Neural cell (in vitro differentiated cells): ENCODE measurements around the gene CEACAM7. TPM values are rescaled to one million over a fixed set of nuclear protein-coding genes. Genes with fewer than 3 reads are reported as not detected.

Experiments
- H2AFZ ChIP-seq: fragments of 200-600, 300-800 bp; sonication (generic), shearing (Covaris generic); 2 replicates; pipeline ENCODE4 v1.6.0; 2014; ENCODE audit warnings: low read depth, mild to moderate bottlenecking, antibody characterized with exemption, low read length, moderate library complexity
- H3F3A ChIP-seq: fragments of 200-600 bp; shearing (Covaris generic); 2 replicates; pipeline ENCODE4 v1.6.1; 2016; ENCODE audit warnings: mild to moderate bottlenecking, moderate library complexity, mixed read lengths, antibody characterized with exemption, low read length; ENCODE audit not compliant: insufficient read depth, poor library complexity, severe bottlenecking
- H3K27ac ChIP-seq: fragments of 200-600, 300-800 bp; sonication (generic), shearing (Covaris generic); 2 replicates; pipeline ENCODE4 v1.5.1; 2014; ENCODE audit warnings: mild to moderate bottlenecking, low read length, moderate library complexity
- H3K27me3 ChIP-seq: fragments of 300-800, 200-600 bp; sonication (generic), shearing (Covaris generic); 2 replicates; pipeline ENCODE4 v1.6.0; 2014; ENCODE audit warnings: mild to moderate bottlenecking, low read depth, low read length, moderate library complexity; ENCODE audit not compliant: insufficient read depth
- H3K36me3 ChIP-seq: fragments of 300-800, 200-600 bp; sonication (generic), shearing (Covaris generic); 2 replicates; pipeline ENCODE4 v1.5.1; 2014; ENCODE audit warnings: mild to moderate bottlenecking, antibody characterized with exemption, low read length, moderate library complexity; ENCODE audit not compliant: insufficient read depth
- H3K4me2 ChIP-seq: fragments of 300-800, 200-600 bp; sonication (generic), shearing (Covaris generic); 2 replicates; pipeline ENCODE4 v1.6.0; 2014; ENCODE audit warnings: mild to moderate bottlenecking, low read length
- H3K4me3 ChIP-seq: fragments of 300-800, 200-600 bp; sonication (generic), shearing (Covaris generic); 2 replicates; pipeline ENCODE4 v1.5.1; 2014; ENCODE audit warnings: mild to moderate bottlenecking, low read length, moderate library complexity
- H3K79me2 ChIP-seq: fragments of 200-600 bp; shearing (Covaris generic); replicated peaks from 2 replicates; pipeline ENCODE4 v1.6.0; 2014; ENCODE audit warnings: mild to moderate bottlenecking, low read length, moderate library complexity; ENCODE audit not compliant: insufficient read depth
- H3K9ac ChIP-seq: fragments of 300-800, 200-600 bp; sonication (generic), shearing (Covaris generic); 2 replicates; pipeline ENCODE4 v1.6.1; 2016; ENCODE audit warnings: mild to moderate bottlenecking, low read length, mixed read lengths
- H3K9me2 ChIP-seq: fragments of 200-600 bp; shearing (Covaris generic); 2 replicates; pipeline ENCODE4 v1.6.1; 2016; ENCODE audit warnings: mild to moderate bottlenecking, low read length, mixed read lengths; ENCODE audit not compliant: insufficient read depth
- H3K9me3 ChIP-seq: fragments of 200-600, 300-800 bp; sonication (generic), shearing (Covaris generic); 2 replicates; pipeline ENCODE4 v1.6.1; 2016; ENCODE audit warnings: mild to moderate bottlenecking, mixed run types, low read length, moderate library complexity, mixed read lengths
- H4K20me1 ChIP-seq: fragments of 200-600 bp; shearing (Covaris generic); 2 replicates; pipeline ENCODE4 v1.6.1; 2016; ENCODE audit warnings: mild to moderate bottlenecking, mixed run types; ENCODE audit not compliant: insufficient read depth
- EP300 ChIP-seq: fragments of 450-650 bp; conservative IDR thresholded peaks from 2 replicates; pipeline ENCODE4 v1.6.1; 2014; ENCODE audit warnings: antibody characterized with exemption, mild to moderate bottlenecking, moderate library complexity; ENCODE audit not compliant: poor library complexity, severe bottlenecking
- EZH2 ChIP-seq: fragments of 200-600, 300-800 bp; shearing (Covaris generic), sonication (generic); IDR thresholded peaks from 2 replicates; pipeline ENCODE4 v1.6.1; 2014; ENCODE audit warnings: antibody characterized with exemption, low read length, borderline replicate concordance, mild to moderate bottlenecking; ENCODE audit not compliant: insufficient read depth, poor library complexity, severe bottlenecking
- MXI1 ChIP-seq: fragments of 450-650 bp; conservative IDR thresholded peaks from 2 replicates; pipeline ENCODE4 v1.6.1; 2014; ENCODE audit warnings: antibody characterized with exemption, mild to moderate bottlenecking; ENCODE audit not compliant: poor library complexity, severe bottlenecking
- POLR2AphosphoS5 ChIP-seq: IDR thresholded peaks from 2 replicates; pipeline ENCODE4 v1.6.1; 2012
- RAD21 ChIP-seq: fragments of 450-650 bp; conservative IDR thresholded peaks from 2 replicates; pipeline ENCODE4 v1.6.1; 2014; ENCODE audit warnings: antibody characterized with exemption, mild to moderate bottlenecking, moderate library complexity
- REST ChIP-seq: IDR thresholded peaks from 2 replicates; pipeline ENCODE4 v1.6.1; 2012; ENCODE audit warnings: borderline replicate concordance
- SMC3 ChIP-seq: fragments of 450-650 bp; conservative IDR thresholded peaks from 2 replicates; pipeline ENCODE4 v1.6.1; 2014; ENCODE audit warnings: antibody characterized with exemption, mild to moderate bottlenecking, moderate library complexity; ENCODE audit not compliant: poor library complexity
- TAF1 ChIP-seq: IDR thresholded peaks from 2 replicates; pipeline ENCODE4 v1.6.1; 2012; ENCODE audit warnings: low read depth
- polyA plus RNA-seq: library from polyadenylated mRNA; depleted of rRNA; stranded (reverse); fragments of >200 nt; gene quantifications from 2 replicates; pipeline ENCODE4 v1.2.3, GENCODE V29; 2014
- TF ChIP-seq, protein P1 (sequence below): fragments of 450-650 bp; IDR thresholded peaks from 2 replicates; pipeline ENCODE4 v1.5.1; 2014; ENCODE audit warnings: antibody characterized with exemption, mild to moderate bottlenecking, moderate library complexity; ENCODE audit not compliant: poor library complexity, severe bottlenecking

Gene CEACAM7
- polyA plus RNA-seq, 1 donor from 2014 or later, result not detected

DNA sequence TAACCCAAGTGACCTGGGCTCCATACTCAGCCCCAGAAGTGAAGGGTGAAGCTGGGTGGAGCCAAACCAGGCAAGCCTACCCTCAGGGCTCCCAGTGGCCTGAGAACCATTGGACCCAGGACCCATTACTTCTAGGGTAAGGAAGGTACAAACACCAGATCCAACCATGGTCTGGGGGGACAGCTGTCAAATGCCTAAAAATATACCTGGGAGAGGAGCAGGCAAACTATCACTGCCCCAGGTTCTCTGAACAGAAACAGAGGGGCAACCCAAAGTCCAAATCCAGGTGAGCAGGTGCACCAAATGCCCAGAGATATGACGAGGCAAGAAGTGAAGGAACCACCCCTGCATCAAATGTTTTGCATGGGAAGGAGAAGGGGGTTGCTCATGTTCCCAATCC, 6.1 kb upstream of the CEACAM7 start:
- Histone ChIP-seq H2AFZ (no peak overlapping the region), H3K9ac (no peak overlapping the region), H3K4me2 (no peak overlapping the region), H3K4me3 (no peak overlapping the region), H4K20me1 (no peaks in the 10 kb centered on the region), H3F3A (no peaks in the 10 kb centered on the region), H3K27me3 (no peaks in the 10 kb centered on the region), H3K27ac (no peak overlapping the region), H3K9me2 (no peaks in the 10 kb centered on the region), H3K79me2 (no peaks in the 10 kb centered on the region), H3K9me3 (no peaks in the 10 kb centered on the region), H3K36me3 (no peaks in the 10 kb centered on the region)
- no peak for TF ChIP-seq RAD21
- TF ChIP-seq, protein P1, sequence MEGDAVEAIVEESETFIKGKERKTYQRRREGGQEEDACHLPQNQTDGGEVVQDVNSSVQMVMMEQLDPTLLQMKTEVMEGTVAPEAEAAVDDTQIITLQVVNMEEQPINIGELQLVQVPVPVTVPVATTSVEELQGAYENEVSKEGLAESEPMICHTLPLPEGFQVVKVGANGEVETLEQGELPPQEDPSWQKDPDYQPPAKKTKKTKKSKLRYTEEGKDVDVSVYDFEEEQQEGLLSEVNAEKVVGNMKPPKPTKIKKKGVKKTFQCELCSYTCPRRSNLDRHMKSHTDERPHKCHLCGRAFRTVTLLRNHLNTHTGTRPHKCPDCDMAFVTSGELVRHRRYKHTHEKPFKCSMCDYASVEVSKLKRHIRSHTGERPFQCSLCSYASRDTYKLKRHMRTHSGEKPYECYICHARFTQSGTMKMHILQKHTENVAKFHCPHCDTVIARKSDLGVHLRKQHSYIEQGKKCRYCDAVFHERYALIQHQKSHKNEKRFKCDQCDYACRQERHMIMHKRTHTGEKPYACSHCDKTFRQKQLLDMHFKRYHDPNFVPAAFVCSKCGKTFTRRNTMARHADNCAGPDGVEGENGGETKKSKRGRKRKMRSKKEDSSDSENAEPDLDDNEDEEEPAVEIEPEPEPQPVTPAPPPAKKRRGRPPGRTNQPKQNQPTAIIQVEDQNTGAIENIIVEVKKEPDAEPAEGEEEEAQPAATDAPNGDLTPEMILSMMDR, result no peak
- TF ChIP-seq EZH2, result no peak

DNA sequence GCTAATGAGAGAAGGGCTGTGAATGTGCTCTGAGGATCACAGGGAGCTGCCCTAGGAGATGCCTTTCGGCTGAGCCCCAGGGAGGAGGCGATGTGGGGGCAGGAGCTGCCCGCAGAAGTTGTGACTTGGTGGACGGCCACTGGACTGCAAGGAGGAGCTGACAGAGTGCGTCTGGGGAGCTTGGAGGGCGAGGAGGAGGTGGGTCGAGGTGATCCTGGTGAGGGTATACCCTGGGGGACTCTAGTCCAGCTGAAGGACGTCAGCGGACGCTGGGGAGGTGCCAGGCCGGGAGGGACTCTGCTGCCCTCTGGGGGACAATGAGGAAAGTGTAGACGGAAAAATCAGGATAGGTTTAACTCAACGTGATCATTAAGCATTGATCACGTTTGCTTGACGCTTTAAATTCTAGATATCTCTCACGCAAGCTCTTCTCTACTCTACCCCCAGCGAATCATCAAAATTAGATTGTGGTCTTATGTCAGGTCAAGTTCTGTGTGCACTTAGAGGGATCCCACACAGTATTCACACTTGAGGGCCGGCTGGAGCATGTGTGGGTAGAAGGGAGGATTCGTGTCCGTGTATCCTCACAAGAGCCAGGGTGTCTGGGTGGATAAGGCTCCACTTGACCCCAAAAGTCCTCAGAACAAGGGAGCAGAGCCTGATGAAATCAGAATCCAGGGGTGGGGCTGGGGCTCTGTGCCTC, 3.3 kb upstream of the CEACAM7 start:
- no peaks in the 10 kb centered on the region for H3K79me2 ChIP-seq
- no peak overlapping the region for H3K4me2 ChIP-seq
- no peak overlapping the region for H3K4me3 ChIP-seq
- H4K20me1 ChIP-seq, result no peaks in the 10 kb centered on the region
- no peak overlapping the region for H2AFZ ChIP-seq
- H3K9ac ChIP-seq, result no peak overlapping the region
- no peaks in the 10 kb centered on the region for H3K36me3 ChIP-seq
- no peaks in the 10 kb centered on the region for H3K27me3 ChIP-seq
- H3F3A ChIP-seq, result no peaks in the 10 kb centered on the region
- no peak overlapping the region for H3K27ac ChIP-seq
- no peaks in the 10 kb centered on the region for H3K9me3 ChIP-seq
- no peak for TF ChIP-seq MXI1
- TF ChIP-seq REST, result no peak
- TF ChIP-seq EZH2, result no peak
- TF ChIP-seq, protein P1, result no peak
- TF ChIP-seq TAF1, result no peak
- no peak for TF ChIP-seq SMC3
- TF ChIP-seq RAD21, result no peak
- no peak for TF ChIP-seq POLR2AphosphoS5
- no peak for TF ChIP-seq EP300
- no peaks in the 10 kb centered on the region for H3K9me2 ChIP-seq
